ENCODE results near the gene SMARCD2. TPM values are rescaled to one million over a fixed set of nuclear protein-coding genes. Genes with fewer than 3 reads are reported as not detected.
"Not testable (repeated sequence)": the region's sequence is repeated elsewhere in the genome, so short reads cannot be mapped to it uniquely, and the experiment has no call there.

The SMARCD2 gene
- 10 to 100 TPM; 35.7 to 46.4 (median 37.4) TPM for total RNA-seq
- polyA plus RNA-seq: 27.9 TPM
- long read RNA-seq, donor 1, transcript SMARCD2-203 (13 exons, 2,716 nt): major isoform, 77 of 92 reads
- long read RNA-seq, donor 1, partial matches to known transcripts: 6 of 92 reads
- long read RNA-seq, donor 1, other reads (novel, unspliced or antisense): 8 of 92 reads
- long read RNA-seq, donor 2, transcript SMARCD2-203 (13 exons, 2,716 nt): major isoform, 23 of 32 reads
- long read RNA-seq, donor 2, partial matches to known transcripts: 4 of 32 reads
- long read RNA-seq, donor 2, other reads (novel, unspliced or antisense): 5 of 32 reads
- long read RNA-seq, donor 3, transcript SMARCD2-203 (13 exons, 2,716 nt): major isoform, 12 of 28 reads
- long read RNA-seq, donor 3, partial matches to known transcripts: 14 of 28 reads
- long read RNA-seq, donor 3, other reads (novel, unspliced or antisense): 1 of 28 reads
- long read RNA-seq, donor 4, transcript SMARCD2-203 (13 exons, 2,716 nt): major isoform, 31 of 38 reads
- long read RNA-seq, donor 4, partial matches to known transcripts: 1 of 38 reads
- long read RNA-seq, donor 4, other reads (novel, unspliced or antisense): 6 of 38 reads

DNA sequence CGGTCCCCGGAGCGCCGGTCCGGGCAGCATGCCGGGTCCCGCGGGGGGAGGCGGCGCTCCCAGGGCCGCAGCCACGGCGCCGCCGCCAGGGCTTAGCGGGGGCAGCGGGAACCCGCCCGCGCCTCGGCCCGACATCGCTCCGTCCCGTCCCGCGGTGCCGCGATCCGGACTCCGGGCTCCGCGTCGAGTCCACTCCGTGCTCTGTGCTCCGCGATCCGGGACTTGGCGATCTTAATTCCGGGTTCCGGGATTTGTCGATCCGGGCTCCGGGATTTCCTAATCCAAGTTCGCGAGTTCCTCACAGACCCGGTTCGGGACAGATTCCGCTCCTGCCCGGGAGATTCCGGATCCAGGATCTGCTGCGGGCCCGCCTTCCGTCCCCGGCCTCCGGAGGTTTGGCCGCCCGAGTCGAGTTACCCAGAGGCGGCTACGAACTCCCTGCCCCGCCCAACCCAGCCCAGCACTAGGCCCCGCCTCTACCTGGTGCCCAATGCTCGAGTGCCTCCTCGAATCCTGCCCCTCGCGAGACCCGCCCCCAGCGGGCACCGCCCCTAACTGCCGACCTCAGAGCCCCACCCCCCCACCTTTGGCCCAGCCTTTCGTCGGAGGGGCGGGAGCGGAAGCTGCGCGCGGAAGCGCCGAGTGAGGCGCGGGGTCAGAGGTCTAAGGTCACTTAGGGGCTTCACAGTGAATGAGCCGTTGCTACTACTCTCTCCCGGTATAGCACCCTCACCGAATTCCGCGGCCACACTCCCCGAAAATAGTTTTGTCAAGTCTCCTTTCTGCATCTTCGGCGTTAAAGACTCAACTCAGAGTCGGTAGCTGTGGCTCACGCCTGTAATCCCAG, at the start of gene SMARCD2:
TSS of gene SMARCD2 (minus strand) at position 146 of the 847 bp plus-strand sequence. CDS start at position 135, 11 bp downstream.
- ATAC-seq (peak; percentile 88 to 91), DNase-seq (peak; percentile 99 to 100 (median 99))
- Histone ChIP-seq H3K27me3 (ENCODE audit: control insufficient read depth, insufficient read depth) (no peaks in the 10 kb centered on the region), H3K4me1 (ENCODE audit: control insufficient read depth, insufficient read depth, low read length) (peaks cover 16% of the 10 kb centered on the region), H3K9me3 (ENCODE audit: control insufficient read depth, low read length) (no peaks in the 10 kb centered on the region), H3K4me3 (ENCODE audit: low read length) (peak within 1 kb of the TSS; percentile 90), H3K27ac (ENCODE audit: low read length) (peak within 1 kb of the TSS; percentile 96)
- intact Hi-C loops (cut with DNase I): no loop called here
- WGBS: under 1% methylated on average over 92 of the region's 92 CpGs

DNA sequence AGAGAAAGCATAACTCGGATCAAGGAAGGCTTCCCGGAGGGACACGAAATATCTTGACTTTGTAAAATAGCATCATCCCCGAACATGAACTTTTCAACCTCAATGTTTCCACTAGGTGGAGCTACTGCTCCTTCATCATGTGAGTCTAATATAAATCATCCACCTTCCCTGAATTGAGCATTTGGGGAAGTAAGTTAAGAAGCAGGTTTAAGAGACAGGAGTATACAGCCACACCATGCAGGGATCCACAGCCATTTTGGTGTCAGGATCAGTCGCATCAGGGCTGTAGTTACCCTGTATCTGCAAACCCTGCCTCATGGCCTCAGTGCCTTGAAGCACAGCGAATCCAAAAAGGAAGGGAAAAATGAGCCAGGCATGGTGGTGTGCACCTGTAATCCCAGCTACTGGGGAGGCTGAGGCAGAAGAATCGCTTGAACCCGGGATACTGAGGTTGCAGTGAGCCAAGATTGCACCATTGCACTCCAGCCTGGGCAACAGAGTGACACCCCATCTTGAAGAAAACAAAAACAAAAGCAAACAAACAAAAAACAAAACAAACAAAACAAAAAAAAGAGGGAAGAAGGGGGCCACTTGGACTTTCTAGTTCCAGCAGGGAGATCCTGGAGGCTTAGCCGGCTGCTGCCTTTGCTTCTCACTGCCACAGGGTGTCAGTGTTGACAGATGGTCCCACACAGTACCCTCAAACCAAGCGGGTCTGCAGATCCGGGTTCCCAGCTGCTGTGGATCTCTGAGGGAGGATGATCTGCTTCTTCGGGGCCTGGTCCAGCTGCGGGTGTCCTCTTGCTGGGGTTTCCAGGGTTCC, 46.8 kb upstream of the SMARCD2 start:
- ATAC-seq (peak; percentile 77 to 80), DNase-seq (peak in 2 of 3 donors; percentile 21 to 61)
- 28% methylated on average over 13 of the region's 13 CpGs for WGBS
- H3K27me3 ChIP-seq (ENCODE audit: control insufficient read depth, insufficient read depth); intact Hi-C loops (cut with DNase I); H3K4me1 ChIP-seq (ENCODE audit: control insufficient read depth, insufficient read depth, low read length); H3K27ac ChIP-seq (ENCODE audit: low read length); H3K4me3 ChIP-seq (ENCODE audit: low read length); H3K9me3 ChIP-seq (ENCODE audit: control insufficient read depth, low read length): not testable (repeated sequence)

DNA sequence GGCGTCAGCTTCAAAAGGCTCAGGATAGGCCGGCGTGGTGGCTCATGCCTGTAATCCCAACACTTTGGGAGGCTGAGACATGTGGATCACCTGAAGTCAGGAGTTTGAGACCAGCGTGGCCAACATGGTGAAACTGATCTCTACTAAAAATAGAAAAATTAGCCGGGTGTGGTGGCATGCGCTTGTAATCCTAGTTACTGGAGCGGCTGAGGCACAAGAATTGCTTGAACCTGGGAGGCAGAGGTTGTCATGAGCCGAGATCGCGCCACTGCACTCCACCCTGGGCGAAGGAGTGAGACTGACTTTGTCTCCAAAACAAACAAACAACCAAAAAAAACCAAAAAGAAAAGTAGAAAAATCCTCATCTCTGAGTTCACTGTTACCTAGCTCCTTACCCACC, 42.6 kb upstream of the SMARCD2 start:
- H3K4me3 ChIP-seq (ENCODE audit: low read length); H3K9me3 ChIP-seq (ENCODE audit: control insufficient read depth, low read length); intact Hi-C loops (cut with DNase I); ATAC-seq; H3K27ac ChIP-seq (ENCODE audit: low read length); DNase-seq; H3K27me3 ChIP-seq (ENCODE audit: control insufficient read depth, insufficient read depth); H3K4me1 ChIP-seq (ENCODE audit: control insufficient read depth, insufficient read depth, low read length): not testable (repeated sequence)
- WGBS: 86% methylated on average over 11 of the region's 11 CpGs

DNA sequence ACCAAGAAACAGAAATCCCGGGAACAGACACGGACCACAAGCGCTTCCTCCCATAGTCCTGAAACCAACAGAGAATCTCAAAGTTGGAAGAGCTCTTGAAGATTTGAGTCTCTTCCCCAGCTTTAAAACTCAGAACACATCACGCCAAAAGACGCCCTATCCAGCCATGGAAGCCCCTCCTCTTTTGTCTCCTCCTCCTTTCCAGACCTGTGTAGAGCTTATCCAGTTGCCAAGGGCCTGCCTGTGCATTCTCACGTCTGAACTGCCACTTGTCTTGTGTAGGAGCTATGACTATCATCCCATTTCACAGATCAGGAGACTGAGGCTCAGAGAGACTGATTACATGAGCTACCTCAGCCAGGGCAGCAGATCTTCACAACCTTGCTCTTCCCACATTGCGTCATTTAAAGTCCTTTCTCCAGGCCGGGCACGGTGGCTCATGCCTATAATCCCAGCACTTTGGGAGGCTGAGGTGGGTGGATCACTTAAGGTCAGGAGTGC, 40.2 kb upstream of the SMARCD2 start:
- H3K4me1 ChIP-seq (ENCODE audit: control insufficient read depth, insufficient read depth, low read length); H3K27me3 ChIP-seq (ENCODE audit: control insufficient read depth, insufficient read depth); H3K4me3 ChIP-seq (ENCODE audit: low read length); DNase-seq; H3K27ac ChIP-seq (ENCODE audit: low read length); H3K9me3 ChIP-seq (ENCODE audit: control insufficient read depth, low read length); ATAC-seq; intact Hi-C loops (cut with DNase I): not testable (repeated sequence)
- 79% methylated on average over 9 of the region's 9 CpGs for WGBS

DNA sequence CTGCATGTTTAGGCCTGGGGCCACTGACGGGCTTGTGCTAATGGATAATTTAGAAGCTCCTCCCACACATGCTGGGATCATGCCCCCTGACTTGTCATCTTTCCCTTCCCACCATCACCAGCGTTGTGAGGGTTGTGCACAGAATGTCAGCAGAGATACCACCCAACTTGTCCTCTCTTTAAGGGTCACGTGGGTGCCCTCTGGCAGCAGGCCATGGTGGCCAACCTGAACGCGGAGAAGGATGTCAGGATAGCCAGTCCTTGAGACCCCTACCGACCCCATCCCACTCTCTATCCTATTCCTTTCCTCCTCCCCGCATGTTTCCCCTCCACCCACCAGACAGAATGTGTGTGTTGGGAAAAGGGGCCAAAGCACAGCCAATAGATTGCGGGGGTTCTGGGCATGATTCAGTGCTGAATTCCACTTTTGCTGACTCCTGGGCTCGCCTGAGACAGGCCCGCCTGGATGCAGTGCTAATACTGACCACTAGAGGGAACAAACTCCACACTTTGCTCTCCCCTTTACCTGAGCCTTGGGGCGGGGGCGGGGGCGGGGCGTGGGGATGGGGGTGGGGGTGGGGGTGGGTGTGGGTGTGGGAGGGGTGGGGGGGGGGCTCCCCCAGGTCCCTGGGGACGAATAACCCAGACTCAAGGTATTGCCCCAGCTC, 39.6 kb upstream of the SMARCD2 start, which contains the start of gene GH2:
TSS of gene GH2 (minus strand) at position 10 of the 667 bp plus-strand sequence. CDS start 143 bp downstream, outside the sequence.
- ATAC-seq: peak; percentile 62 to 64

DNA sequence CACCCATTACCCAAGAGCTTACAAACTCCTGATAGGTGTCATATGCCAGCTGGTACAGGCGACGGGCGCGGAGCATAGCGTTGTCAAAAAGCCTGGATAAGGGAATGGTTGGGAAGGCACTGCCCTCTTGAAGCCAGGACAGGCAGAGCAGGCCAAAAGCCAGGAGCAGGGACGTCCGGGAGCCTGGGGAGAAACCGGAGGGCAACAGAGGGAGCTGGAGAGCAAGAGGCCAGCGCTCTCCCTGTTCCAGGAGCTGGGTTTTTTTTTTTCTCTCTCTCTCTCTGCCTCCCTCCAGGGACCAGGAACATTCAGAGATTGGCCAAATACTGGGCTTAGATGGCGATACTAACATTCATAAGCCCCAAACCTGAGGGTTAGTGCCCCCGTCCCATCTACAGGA, 38.9 kb upstream of the SMARCD2 start:
- H3K4me1 ChIP-seq (ENCODE audit: control insufficient read depth, insufficient read depth, low read length); ATAC-seq; H3K27ac ChIP-seq (ENCODE audit: low read length); H3K4me3 ChIP-seq (ENCODE audit: low read length); intact Hi-C loops (cut with DNase I); H3K27me3 ChIP-seq (ENCODE audit: control insufficient read depth, insufficient read depth); H3K9me3 ChIP-seq (ENCODE audit: control insufficient read depth, low read length); DNase-seq: not testable (repeated sequence)
- WGBS: 58% methylated on average over 11 of the region's 11 CpGs

More for the DNA sequence above, 39.6 kb upstream of the SMARCD2 start, which contains the start of gene GH2:
- Histone ChIP-seq H3K27ac (ENCODE audit: low read length) (no peak within 1 kb of the TSS), H3K4me1 (ENCODE audit: control insufficient read depth, insufficient read depth, low read length) (no peaks in the 10 kb centered on the region), H3K27me3 (ENCODE audit: control insufficient read depth, insufficient read depth) (no peaks in the 10 kb centered on the region), H3K9me3 (ENCODE audit: control insufficient read depth, low read length) (no peaks in the 10 kb centered on the region), H3K4me3 (ENCODE audit: low read length) (no peak within 1 kb of the TSS)
- 37% methylated on average over 15 of the region's 15 CpGs for WGBS
- peak in 1 of 3 donors; percentile 64 for DNase-seq
- intact Hi-C loops (cut with DNase I): no loop called here

DNA sequence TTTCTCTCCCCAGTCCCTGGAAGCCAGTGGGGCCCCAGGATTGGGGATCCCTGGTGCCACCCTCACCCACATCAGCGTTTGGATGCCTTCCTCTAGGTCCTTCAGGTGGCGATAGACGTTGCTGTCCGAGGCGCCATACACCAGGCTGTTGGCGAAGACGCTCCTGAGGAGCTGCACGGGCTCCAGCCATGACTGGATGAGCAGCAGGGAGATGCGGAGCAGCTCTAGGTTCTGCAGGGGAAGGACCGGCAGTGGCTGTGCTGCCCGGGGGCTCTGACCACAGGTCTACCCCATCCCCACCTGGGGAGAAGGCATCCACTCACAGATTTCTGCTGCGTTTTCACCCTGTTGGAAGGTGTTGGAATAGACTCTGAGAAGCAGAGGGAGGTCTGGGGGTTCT, 38.2 kb upstream of the SMARCD2 start:
- no peaks in the 10 kb centered on the region for H3K27me3 ChIP-seq (ENCODE audit: control insufficient read depth, insufficient read depth)
- intact Hi-C loops (cut with DNase I): no loop called here
- DNase-seq (no peak), ATAC-seq (no peak)
- no peaks in the 10 kb centered on the region for H3K4me1 ChIP-seq (ENCODE audit: control insufficient read depth, insufficient read depth, low read length)
- no peaks in the 10 kb centered on the region for H3K9me3 ChIP-seq (ENCODE audit: control insufficient read depth, low read length)
- 84% methylated on average over 12 of the region's 12 CpGs for WGBS
- H3K4me3 ChIP-seq (ENCODE audit: low read length): no peak overlapping the region
- H3K27ac ChIP-seq (ENCODE audit: low read length): no peak overlapping the region

DNA sequence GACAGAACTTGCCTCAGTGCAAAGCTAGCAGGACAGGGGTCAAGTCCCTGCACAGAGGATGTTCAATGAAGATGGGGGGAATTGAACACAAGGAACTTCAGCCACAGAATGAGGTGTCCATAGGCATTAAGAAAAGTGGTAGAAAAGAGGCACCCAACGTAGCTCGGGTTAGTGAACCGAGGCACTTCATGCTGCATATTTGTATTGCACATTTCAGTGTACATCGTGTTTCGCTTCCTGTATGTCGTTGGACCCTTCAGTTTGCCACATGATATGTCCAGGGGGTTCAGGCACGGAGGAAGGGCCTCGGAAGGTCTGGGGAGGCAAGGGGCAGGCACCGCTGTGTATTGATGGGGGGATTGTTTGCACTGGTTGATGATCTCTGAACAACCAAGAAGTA, 35.9 kb upstream of the SMARCD2 start:
- intact Hi-C loops (cut with DNase I); H3K27me3 ChIP-seq (ENCODE audit: control insufficient read depth, insufficient read depth); ATAC-seq; H3K9me3 ChIP-seq (ENCODE audit: control insufficient read depth, low read length); DNase-seq; H3K4me1 ChIP-seq (ENCODE audit: control insufficient read depth, insufficient read depth, low read length); H3K27ac ChIP-seq (ENCODE audit: low read length); H3K4me3 ChIP-seq (ENCODE audit: low read length): not testable (repeated sequence)
- 91% methylated on average over 9 of the region's 9 CpGs for WGBS

DNA sequence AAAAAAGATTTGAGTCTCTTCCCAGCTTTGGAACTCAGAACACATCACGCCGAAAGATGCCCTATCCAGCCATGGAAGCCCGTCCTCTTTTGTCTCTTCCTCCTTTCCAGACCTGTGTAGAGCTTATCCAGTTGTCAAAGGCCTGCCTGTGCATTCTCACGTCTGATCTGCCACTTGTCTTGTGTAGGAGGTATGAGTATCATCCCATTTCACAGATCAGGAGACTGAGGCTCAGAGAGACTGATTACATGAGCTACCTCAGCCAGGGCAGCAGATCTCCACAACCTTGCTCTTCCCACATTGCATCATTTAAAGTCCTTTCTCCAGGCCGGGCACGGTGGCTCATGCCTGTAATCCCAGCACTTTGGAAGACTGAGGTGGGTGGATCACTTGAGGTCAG, 32.2 kb upstream of the SMARCD2 start:
- WGBS: 88% methylated on average over 6 of the region's 6 CpGs
- H3K27me3 ChIP-seq (ENCODE audit: control insufficient read depth, insufficient read depth); H3K4me1 ChIP-seq (ENCODE audit: control insufficient read depth, insufficient read depth, low read length); H3K4me3 ChIP-seq (ENCODE audit: low read length); H3K27ac ChIP-seq (ENCODE audit: low read length); ATAC-seq; DNase-seq; intact Hi-C loops (cut with DNase I); H3K9me3 ChIP-seq (ENCODE audit: control insufficient read depth, low read length): not testable (repeated sequence)
